ENCODE results near the gene RNF167.
A peak's percentile ranks its signal among the peaks of the same experiment; 100 is the strongest.

Gene RNF167

GRCh38 chr17:4933646-4934045, 6.4 kb upstream of the RNF167 start:
- Histone ChIP-seq H3K27ac (ENCODE audit: extremely low read depth, low read depth, low read length) (no peak overlapping the region), H3K4me3 (ENCODE audit: low read depth, low read length) (no peak overlapping the region), H3K36me3 (ENCODE audit: control insufficient read depth in 2 of 2, insufficient read depth in 1 of 2, low read length in 2 of 2) (peaks cover 14 to 57% of the 10 kb centered on the region in 2 experiments), H3K4me1 (ENCODE audit: control insufficient read depth, insufficient read depth, low read length) (peaks cover 2% of the 10 kb centered on the region), H3K9me3 (ENCODE audit: control insufficient read depth, insufficient read depth, low read depth, low read length) (no peaks in the 10 kb centered on the region)
- ChIA-PET CTCF (interaction anchor here (0.6 to 1.6 kb wide), 4 partner anchors 22 to 201 kb away, joined by 3 to 7 read pairs (median 4); no protein-coding TSS in a partner anchor), POLR2A (interaction anchor here (0.8 to 1.7 kb wide), 7 partner anchors 10 to 33 kb away, joined by 4 to 9 read pairs (median 7); partner anchors contain the start of genes PFN1 and SPAG7)
- TF ChIP-seq, protein P1, sequence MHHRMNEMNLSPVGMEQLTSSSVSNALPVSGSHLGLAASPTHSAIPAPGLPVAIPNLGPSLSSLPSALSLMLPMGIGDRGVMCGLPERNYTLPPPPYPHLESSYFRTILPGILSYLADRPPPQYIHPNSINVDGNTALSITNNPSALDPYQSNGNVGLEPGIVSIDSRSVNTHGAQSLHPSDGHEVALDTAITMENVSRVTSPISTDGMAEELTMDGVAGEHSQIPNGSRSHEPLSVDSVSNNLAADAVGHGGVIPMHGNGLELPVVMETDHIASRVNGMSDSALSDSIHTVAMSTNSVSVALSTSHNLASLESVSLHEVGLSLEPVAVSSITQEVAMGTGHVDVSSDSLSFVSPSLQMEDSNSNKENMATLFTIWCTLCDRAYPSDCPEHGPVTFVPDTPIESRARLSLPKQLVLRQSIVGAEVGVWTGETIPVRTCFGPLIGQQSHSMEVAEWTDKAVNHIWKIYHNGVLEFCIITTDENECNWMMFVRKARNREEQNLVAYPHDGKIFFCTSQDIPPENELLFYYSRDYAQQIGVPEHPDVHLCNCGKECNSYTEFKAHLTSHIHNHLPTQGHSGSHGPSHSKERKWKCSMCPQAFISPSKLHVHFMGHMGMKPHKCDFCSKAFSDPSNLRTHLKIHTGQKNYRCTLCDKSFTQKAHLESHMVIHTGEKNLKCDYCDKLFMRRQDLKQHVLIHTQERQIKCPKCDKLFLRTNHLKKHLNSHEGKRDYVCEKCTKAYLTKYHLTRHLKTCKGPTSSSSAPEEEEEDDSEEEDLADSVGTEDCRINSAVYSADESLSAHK (tag by site-specific recombination; IDR thresholded peaks at IDR 0.05), result no peak
- TF ChIP-seq WT1 (tag by site-specific recombination; IDR thresholded peaks at IDR 0.05) (no peak), KLF16 (tag by site-specific recombination; IDR thresholded peaks at IDR 0.05) (no peak), ZNF175 (tag by site-specific recombination; IDR thresholded peaks at IDR 0.05) (no peak), GLIS1 (tag by site-specific recombination; IDR thresholded peaks at IDR 0.05) (no peak), SP2 (tag by site-specific recombination; IDR thresholded peaks at IDR 0.05) (no peak), ZNF426 (tag by site-specific recombination; IDR thresholded peaks at IDR 0.05) (no peak), OSR2 (tag by site-specific recombination; IDR thresholded peaks at IDR 0.05) (no peak), ZNF629 (tag by site-specific recombination; IDR thresholded peaks at IDR 0.05) (no peak), ZSCAN4 (tag by site-specific recombination; IDR thresholded peaks at IDR 0.05) (no peak), ZNF423 (tag by site-specific recombination; IDR thresholded peaks at IDR 0.05) (no peak)

GRCh38 chr17:4934173-4934979, 5.7 kb upstream of the RNF167 start:
- H3K4me1 ChIP-seq (ENCODE audit: control insufficient read depth, insufficient read depth, low read length), result peaks cover 3% of the 10 kb centered on the region
- no peaks in the 10 kb centered on the region for H3K9me3 ChIP-seq (ENCODE audit: control insufficient read depth, insufficient read depth, low read depth, low read length)
- ChIA-PET CTCF (interaction anchor here (0.6 to 1.6 kb wide), 6 partner anchors 23 to 202 kb away, joined by 3 to 7 read pairs (median 4); partner anchors contain the start of gene CHRNE), POLR2A (interaction anchor here (0.8 to 1.7 kb wide), 7 partner anchors 11 to 33 kb away, joined by 4 to 9 read pairs (median 7); partner anchors contain the start of genes PFN1 and SPAG7)
- H3K36me3 ChIP-seq (ENCODE audit: control insufficient read depth in 2 of 2, insufficient read depth in 1 of 2, low read length in 2 of 2), result peaks cover 14 to 55% of the 10 kb centered on the region in 2 experiments
- H3K27ac ChIP-seq (ENCODE audit: extremely low read depth, low read depth, low read length), result peak overlapping the region; percentile 8; the same call in 1 of the 2 replicates
- no peak overlapping the region for H3K4me3 ChIP-seq (ENCODE audit: low read depth, low read length)
- TF ChIP-seq ZNF239 (tag by site-specific recombination; IDR thresholded peaks at IDR 0.05), result no peak
- TF ChIP-seq, protein P2, sequence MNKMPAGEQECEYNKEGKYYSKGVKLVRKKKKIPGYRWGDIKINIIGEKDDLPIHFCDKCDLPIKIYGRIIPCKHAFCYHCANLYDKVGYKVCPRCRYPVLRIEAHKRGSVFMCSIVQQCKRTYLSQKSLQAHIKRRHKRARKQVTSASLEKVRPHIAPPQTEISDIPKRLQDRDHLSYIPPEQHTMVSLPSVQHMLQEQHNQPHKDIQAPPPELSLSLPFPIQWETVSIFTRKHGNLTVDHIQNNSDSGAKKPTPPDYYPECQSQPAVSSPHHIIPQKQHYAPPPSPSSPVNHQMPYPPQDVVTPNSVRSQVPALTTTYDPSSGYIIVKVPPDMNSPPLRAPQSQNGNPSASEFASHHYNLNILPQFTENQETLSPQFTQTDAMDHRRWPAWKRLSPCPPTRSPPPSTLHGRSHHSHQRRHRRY (tag by site-specific recombination; IDR thresholded peaks at IDR 0.05), result no peak
- no peak for TF ChIP-seq ZNF26 (tag by site-specific recombination; IDR thresholded peaks at IDR 0.05)
- TF ChIP-seq ZNF626 (tag by site-specific recombination; IDR thresholded peaks at IDR 0.05), result no peak
- 0 out of 2 replicates have a peak, but pooled peaks have one; percentile 23 for TF ChIP-seq ZNF600 (tag by site-specific recombination; IDR thresholded peaks at IDR 0.05)
- TF ChIP-seq CTCF (tag by site-specific recombination; IDR thresholded peaks at IDR 0.05), result peak; percentile 63
- no peak for TF ChIP-seq ZNF529 (tag by site-specific recombination; IDR thresholded peaks at IDR 0.05; ENCODE audit: insufficient replicate concordance)
- no peak for TF ChIP-seq MYNN (tag by site-specific recombination; IDR thresholded peaks at IDR 0.05; ENCODE audit: borderline replicate concordance)
- no peak for TF ChIP-seq MZF1 (tag by site-specific recombination; IDR thresholded peaks at IDR 0.05; ENCODE audit: borderline replicate concordance)
- TF ChIP-seq ZNF707 (tag by site-specific recombination; IDR thresholded peaks at IDR 0.05), result no peak
- TF ChIP-seq, protein P3, sequence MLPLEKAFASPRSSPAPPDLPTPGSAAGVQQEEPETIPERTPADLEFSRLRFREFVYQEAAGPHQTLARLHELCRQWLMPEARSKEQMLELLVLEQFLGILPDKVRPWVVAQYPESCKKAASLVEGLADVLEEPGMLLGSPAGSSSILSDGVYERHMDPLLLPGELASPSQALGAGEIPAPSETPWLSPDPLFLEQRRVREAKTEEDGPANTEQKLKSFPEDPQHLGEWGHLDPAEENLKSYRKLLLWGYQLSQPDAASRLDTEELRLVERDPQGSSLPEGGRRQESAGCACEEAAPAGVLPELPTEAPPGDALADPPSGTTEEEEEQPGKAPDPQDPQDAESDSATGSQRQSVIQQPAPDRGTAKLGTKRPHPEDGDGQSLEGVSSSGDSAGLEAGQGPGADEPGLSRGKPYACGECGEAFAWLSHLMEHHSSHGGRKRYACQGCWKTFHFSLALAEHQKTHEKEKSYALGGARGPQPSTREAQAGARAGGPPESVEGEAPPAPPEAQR (tag by site-specific recombination; IDR thresholded peaks at IDR 0.05), result no peak
- TF ChIP-seq ZNF555 (tag by site-specific recombination; conservative IDR thresholded peaks at IDR 0.05), result no peak
- TF ChIP-seq KLF16 (tag by site-specific recombination; IDR thresholded peaks at IDR 0.05), result no peak

All from HEK293 (cell line).